Tibial nerve (tissue), 4 donors: ENCODE measurements around the gene USP47. TPM values are rescaled to one million over a fixed set of nuclear protein-coding genes. Genes with fewer than 3 reads are reported as not detected.

Experiments
- DNase-seq, 2 donors: peaks; one replicate each; pipeline ENCODE4 v3.0.0-alpha.2; 2019; ENCODE audit warnings: low spot score in 2 of 2
- H3K27ac ChIP-seq, 4 donors: fragments of 200-600 bp; sonication (generic) in 3 of 4; one replicate each; pipeline ENCODE4 v1.5.1; 2017 to 2019; ENCODE audit warnings: mild to moderate bottlenecking in 1 of 4
- H3K27me3 ChIP-seq, 2 donors: fragments of 200-600 bp; sonication (generic) in 1 of 2; one replicate each; pipeline versions ENCODE4 v1.5.1 to v1.6.0; 2017 to 2019
- H3K36me3 ChIP-seq, 3 donors: fragments of 200-600 bp; sonication (generic); one replicate each; pipeline ENCODE4 v1.5.1; 2018 to 2019
- H3K4me1 ChIP-seq, 4 donors: fragments of 200-600 bp; sonication (generic) in 3 of 4; one replicate each; pipeline ENCODE4 v1.5.1; 2017 to 2019
- H3K4me3 ChIP-seq, 4 donors: fragments of 200-600 bp; sonication (generic) in 3 of 4; one replicate each; pipeline ENCODE4 v1.5.1; 2017 to 2019; ENCODE audit warnings: mild to moderate bottlenecking in 1 of 4, moderate library complexity in 1 of 4
- H3K9me3 ChIP-seq, 4 donors: fragments of 200-600 bp; sonication (generic) in 3 of 4; one replicate each; pipeline ENCODE4 v1.5.1; 2017 to 2019
- EP300 ChIP-seq, 2 donors: sonication (generic); formaldehyde crosslinking; IDR thresholded peaks; one replicate each; pipeline ENCODE4 v1.6.1; 2017; ENCODE audit warnings: antibody characterized with exemption in 2 of 2, mild to moderate bottlenecking in 1 of 2
- POLR2A ChIP-seq, 2 donors: fragments of 450-650 bp; IDR thresholded peaks; one replicate each; pipeline ENCODE4 v1.6.1; 2017; ENCODE audit warnings: antibody characterized with exemption in 2 of 2, mild to moderate bottlenecking in 2 of 2, moderate library complexity in 2 of 2
- whole genome bisulfite sequencing, 2 donors: methylation state at CpG; one replicate each; pipeline ENCODE4 v1.1.5; 2018; 5-methylcytosine and 5-hydroxymethylcytosine counted together
- total RNA-seq, 4 donors: library from RNA; depleted of rRNA; stranded (reverse); fragments of >200 nt; gene quantifications; one replicate each; pipeline ENCODE4 v1.1.0, GENCODE V29; 2016
- TF ChIP-seq, protein P1 (sequence below), 5 experiments: fragments of 200-600 bp in 3 of 5; fragments of 450-650 bp in 2 of 5; sonication (generic) in 3 of 5; IDR thresholded peaks; one replicate each; pipeline ENCODE4 v1.5.1; 2016 to 2019; ENCODE audit warnings: antibody characterized with exemption in 5 of 5, mild to moderate bottlenecking in 3 of 5, moderate library complexity in 2 of 5

Gene USP47
- total RNA-seq, 4 donors from 2014 or later = 63.3 to 91.8 (median 84.5) TPM

DNA sequence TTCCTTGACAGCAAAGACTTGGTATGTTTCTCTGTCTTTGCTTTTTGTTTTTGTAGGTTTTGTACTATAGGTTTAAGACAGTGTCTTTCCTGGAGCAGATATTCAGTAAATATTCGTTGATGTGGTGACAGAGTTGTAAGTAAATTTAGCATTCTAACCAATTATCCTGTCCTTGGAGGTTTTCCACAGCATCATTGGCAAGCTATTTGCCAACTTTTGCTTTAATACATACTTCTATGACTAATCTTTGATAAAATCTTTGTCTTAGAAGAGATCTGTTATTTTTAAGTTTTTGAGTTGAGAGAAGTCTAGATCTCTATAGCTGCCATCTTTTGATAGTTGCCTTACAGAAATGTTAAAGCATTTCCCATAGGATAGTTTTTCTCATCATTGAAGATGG lies 3.8 kb downstream of the USP47 start:
- DNase-seq = no peak
- H3K9me3 ChIP-seq = no peaks in the 10 kb centered on the region
- no peaks in the 10 kb centered on the region for H3K27me3 ChIP-seq
- H3K36me3 ChIP-seq = no peaks in the 10 kb centered on the region
- TF ChIP-seq POLR2A (IDR thresholded peaks at IDR 0.05) (no peak), EP300 (IDR thresholded peaks at IDR 0.05) (no peak)
- TF ChIP-seq, protein P1, sequence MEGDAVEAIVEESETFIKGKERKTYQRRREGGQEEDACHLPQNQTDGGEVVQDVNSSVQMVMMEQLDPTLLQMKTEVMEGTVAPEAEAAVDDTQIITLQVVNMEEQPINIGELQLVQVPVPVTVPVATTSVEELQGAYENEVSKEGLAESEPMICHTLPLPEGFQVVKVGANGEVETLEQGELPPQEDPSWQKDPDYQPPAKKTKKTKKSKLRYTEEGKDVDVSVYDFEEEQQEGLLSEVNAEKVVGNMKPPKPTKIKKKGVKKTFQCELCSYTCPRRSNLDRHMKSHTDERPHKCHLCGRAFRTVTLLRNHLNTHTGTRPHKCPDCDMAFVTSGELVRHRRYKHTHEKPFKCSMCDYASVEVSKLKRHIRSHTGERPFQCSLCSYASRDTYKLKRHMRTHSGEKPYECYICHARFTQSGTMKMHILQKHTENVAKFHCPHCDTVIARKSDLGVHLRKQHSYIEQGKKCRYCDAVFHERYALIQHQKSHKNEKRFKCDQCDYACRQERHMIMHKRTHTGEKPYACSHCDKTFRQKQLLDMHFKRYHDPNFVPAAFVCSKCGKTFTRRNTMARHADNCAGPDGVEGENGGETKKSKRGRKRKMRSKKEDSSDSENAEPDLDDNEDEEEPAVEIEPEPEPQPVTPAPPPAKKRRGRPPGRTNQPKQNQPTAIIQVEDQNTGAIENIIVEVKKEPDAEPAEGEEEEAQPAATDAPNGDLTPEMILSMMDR (IDR thresholded peaks at IDR 0.05) = no peak
- peaks cover 0 to 83% (median 48%) of the 10 kb centered on the region in 4 donors for H3K4me1 ChIP-seq
- WGBS, 2 donors = 25 to 44% methylated on average over 1 of the region's 1 CpG
- H3K27ac ChIP-seq = peak overlapping the region in 3 of 4 donors; percentile 98 to 100 (median 99)
- no peak overlapping the region for H3K4me3 ChIP-seq

DNA sequence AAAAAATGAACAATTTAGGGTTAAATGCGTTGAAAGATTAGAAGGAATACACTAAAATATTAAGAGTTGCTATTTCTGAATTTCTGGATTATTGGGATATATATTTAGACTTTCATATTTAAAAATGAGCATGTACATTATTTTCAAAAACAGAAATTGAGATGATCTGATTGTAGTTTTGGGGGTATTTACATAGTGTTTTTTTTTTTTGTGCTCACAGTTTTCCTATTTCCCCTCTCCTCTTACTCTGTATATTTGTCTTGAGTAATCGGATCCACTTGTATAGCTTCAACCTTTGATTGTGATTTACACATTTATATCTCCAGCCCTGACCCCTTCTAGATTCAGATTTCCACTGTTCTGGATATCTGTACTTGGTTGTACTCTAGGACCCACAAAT lies 5.3 kb downstream of the USP47 start:
- no peaks in the 10 kb centered on the region for H3K9me3 ChIP-seq
- peaks cover 0 to 91% (median 51%) of the 10 kb centered on the region in 4 donors for H3K4me1 ChIP-seq
- no peak for DNase-seq
- TF ChIP-seq EP300 (IDR thresholded peaks at IDR 0.05) (no peak), POLR2A (IDR thresholded peaks at IDR 0.05) (no peak)
- TF ChIP-seq, protein P1 (IDR thresholded peaks at IDR 0.05) = no peak
- no peaks in the 10 kb centered on the region for H3K36me3 ChIP-seq
- peak overlapping the region in 1 of 4 donors; percentile 12 for H3K27ac ChIP-seq
- no peaks in the 10 kb centered on the region for H3K27me3 ChIP-seq
- WGBS, 2 donors = 89 to 91% methylated on average over 2 of the region's 2 CpGs
- no peak overlapping the region for H3K4me3 ChIP-seq

DNA sequence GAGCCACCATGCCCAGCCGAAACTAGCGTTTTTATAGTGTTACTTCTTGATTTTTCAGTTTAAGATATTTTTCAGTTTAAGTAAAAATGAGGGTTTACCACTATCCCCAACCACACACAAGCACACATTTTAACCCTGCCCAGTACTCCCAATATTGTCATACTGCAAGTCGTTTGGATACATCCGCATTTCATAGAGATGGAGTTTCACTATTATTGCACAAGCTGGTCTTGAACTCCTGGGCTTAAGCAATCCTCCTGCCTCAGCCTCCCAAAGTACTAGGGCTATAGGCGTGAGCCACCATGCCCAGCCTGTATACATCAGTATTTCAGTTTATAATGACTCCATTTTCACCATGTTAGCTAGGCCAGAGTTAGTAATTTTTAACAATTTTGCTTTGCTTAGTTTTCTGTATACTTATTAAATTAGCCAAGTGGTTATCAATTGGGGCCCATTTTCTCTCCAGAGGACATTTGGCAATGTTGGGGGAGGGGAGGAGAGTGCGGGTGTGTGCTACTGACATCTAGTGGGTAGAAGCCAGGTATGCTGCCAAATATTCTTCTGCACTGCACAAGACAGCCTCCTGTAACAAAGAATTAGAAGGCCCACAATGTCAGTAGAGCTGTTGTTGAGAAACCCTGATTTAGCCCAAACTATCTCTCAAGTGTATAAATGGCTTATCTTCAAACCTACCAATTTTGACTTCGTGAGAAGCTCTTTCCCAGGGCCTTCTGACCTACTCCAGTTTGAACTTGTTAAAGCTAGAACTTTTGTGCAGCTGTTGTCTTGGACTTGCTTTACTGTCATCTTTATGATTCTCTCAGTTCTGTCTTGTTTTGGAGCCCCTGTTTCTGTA lies 7.3 kb downstream of the USP47 start:
- H3K4me1 ChIP-seq = peaks cover 0 to 94% (median 48%) of the 10 kb centered on the region in 4 donors
- H3K9me3 ChIP-seq = no peaks in the 10 kb centered on the region
- peak in 1 of 2 donors; percentile 33 for DNase-seq
- WGBS, 2 donors = 73 to 76% methylated on average over 7 of the region's 7 CpGs
- no peak overlapping the region for H3K4me3 ChIP-seq
- H3K27ac ChIP-seq = peak overlapping the region in 2 of 4 donors; percentile 27 to 55
- H3K36me3 ChIP-seq = no peaks in the 10 kb centered on the region
- H3K27me3 ChIP-seq = no peaks in the 10 kb centered on the region
- no peak for TF ChIP-seq POLR2A (IDR thresholded peaks at IDR 0.05)
- no peak for TF ChIP-seq EP300 (IDR thresholded peaks at IDR 0.05)
- TF ChIP-seq, protein P1 (IDR thresholded peaks at IDR 0.05) = peak; percentile 1 to 65 (median 38)

GRCh38 chr11:11850668-11851067 lies 8.9 kb downstream of the USP47 start:
- H3K27ac ChIP-seq = peak overlapping the region in 1 of 4 donors; percentile 55
- H3K27me3 ChIP-seq = no peaks in the 10 kb centered on the region
- WGBS, 2 donors = 88 to 93% methylated on average over 3 of the region's 3 CpGs
- H3K36me3 ChIP-seq = no peaks in the 10 kb centered on the region
- no peak for DNase-seq
- TF ChIP-seq, protein P1 (IDR thresholded peaks at IDR 0.05) = no peak
- TF ChIP-seq EP300 (IDR thresholded peaks at IDR 0.05) (no peak), POLR2A (IDR thresholded peaks at IDR 0.05) (no peak)
- H3K4me1 ChIP-seq = peaks cover 0 to 81% (median 34%) of the 10 kb centered on the region in 4 donors
- H3K4me3 ChIP-seq = no peak overlapping the region
- H3K9me3 ChIP-seq = no peaks in the 10 kb centered on the region

GRCh38 chr11:11856638-11857037 lies 14.9 kb downstream of the USP47 start:
- H3K27me3 ChIP-seq = no peaks in the 10 kb centered on the region
- WGBS, 2 donors = 33 to 47% methylated on average over 1 of the region's 1 CpG
- TF ChIP-seq POLR2A (IDR thresholded peaks at IDR 0.05) (no peak), EP300 (IDR thresholded peaks at IDR 0.05) (no peak)
- TF ChIP-seq, protein P1 (IDR thresholded peaks at IDR 0.05) = no peak
- H3K4me1 ChIP-seq = peaks cover 0 to 79% (median 17%) of the 10 kb centered on the region in 4 donors
- no peak overlapping the region for H3K27ac ChIP-seq
- no peaks in the 10 kb centered on the region for H3K36me3 ChIP-seq
- H3K9me3 ChIP-seq = no peaks in the 10 kb centered on the region
- no peak overlapping the region for H3K4me3 ChIP-seq
- DNase-seq = no peak
